Activated gamma-delta T cell treated with Interleukin-2 at 50 U/mL for 16 hours (primary cell): ENCODE results near the gene HMGN5.

ENCODE experiments used
- DNase-seq: peaks from one replicate; pipeline ENCODE4 v3.0.0-alpha.2; 2020

HMGN5 gene, protein sequence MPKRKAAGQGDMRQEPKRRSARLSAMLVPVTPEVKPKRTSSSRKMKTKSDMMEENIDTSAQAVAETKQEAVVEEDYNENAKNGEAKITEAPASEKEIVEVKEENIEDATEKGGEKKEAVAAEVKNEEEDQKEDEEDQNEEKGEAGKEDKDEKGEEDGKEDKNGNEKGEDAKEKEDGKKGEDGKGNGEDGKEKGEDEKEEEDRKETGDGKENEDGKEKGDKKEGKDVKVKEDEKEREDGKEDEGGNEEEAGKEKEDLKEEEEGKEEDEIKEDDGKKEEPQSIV

DNA sequence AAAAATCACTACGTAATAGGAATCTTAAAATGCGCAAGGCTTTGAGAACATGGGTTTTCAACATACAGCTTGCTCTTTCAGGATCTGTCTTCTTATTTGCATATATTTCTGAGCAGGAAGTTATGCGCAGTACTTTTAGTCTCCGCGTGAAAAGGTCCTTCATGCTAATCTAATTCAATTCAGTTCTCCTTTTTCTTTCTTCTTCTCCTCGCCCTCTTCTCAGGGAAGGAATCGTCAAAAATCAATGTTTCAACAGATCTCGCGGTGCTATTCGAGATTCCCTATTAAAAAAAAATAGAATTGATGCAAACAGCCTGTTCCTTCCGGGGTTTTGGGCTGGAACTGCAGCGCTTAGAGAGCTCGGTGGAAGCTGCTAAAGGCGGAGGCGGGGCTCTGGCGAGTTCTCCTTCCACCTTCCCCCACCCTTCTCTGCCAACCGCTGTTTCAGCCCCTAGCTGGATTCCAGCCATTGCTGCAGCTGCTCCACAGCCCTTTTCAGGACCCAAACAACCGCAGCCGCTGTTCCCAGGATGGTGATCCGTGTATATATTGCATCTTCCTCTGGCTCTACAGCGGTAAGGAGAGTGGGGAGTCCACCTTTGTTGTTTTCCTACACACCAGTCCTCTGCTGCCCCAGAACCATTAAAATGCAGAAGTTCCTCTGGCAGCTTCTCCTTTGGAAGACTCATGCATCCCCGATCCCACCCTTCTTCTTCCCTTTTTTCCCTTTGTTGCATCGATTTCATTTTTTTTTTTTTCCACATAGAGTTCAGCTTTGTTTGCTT is at the start of gene HMGN5, which contains the start of gene SH3BGRL:
Gene HMGN5 (minus strand): TSS at position 243 of the 785 bp plus-strand sequence. CDS start 80,364 bp downstream, outside the sequence.
Gene SH3BGRL (plus strand): TSS at position 432 of the 785 bp plus-strand sequence. CDS start 99 bp downstream, at position 531.
- DNase-seq = peak; percentile 61

DNA sequence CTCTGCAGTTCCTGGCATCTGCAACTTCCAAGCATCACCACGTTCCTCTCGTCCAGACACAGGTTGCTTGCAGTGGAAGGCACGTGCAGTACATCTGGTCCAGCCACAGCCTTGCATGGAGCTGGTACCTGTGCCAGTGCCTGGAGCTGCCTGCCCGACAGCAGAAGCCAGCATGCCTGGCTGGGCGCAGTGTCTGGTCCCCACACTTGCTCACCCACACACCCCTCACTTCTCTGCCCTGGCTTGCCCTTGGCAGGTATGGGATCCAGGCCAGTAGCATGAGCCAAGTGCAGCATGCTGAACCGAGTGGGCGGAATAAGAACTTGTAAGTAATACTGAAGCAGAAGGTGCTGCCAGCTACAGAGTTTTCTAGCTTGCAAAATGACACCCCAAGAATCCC is 40.0 kb upstream of the HMGN5 start:
- DNase-seq = no peak

DNA sequence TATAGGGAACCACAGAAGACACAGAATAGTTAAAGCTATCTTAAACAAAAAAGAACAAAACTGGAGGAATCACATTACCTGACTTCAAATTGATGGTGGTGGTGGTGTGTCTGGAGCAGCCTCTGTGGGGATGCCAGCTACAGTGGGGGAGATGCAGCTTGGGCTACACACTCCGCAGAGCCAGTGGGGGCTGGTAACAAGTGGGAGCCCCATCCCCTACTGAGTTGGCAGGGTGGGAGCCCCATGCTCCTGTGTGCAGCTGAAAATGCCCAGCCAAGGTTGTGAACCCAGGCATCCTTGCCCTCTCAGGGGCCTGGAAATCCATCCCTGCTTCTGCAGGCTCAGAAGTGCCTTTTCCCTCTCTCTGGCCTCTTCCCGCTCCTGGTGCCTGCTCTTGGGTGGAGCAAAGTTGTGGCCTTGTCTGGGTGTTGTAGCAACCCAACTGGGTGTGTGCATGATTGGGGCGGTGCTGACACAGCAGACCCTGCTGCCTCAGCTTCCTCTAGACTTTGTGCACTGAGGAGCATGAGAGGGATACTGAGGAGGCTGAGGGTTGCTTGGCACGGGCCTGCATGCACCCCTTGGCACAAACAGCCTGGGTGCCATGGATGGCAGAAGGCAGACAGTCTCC is 39.1 kb upstream of the HMGN5 start:
- no peak for DNase-seq

DNA sequence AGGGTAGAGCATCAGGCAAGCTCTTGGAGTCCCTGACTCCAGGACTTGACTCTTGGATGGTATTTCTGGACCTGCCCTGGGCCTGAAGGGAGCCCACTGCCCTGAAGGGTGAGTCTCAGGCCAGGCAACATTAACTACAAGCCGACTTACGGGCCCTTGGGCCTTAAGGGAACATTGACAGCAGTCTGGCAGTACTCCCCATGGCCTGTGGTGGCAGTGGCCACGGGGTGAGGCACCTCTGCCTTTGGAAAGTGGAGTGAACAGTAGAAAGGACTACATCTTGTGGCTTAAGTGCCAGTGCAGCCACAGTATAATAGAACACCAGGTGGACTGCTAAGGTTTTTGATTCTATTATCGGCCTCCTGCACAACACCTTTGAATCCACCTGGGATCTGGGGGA is 36.5 kb upstream of the HMGN5 start:
- DNase-seq = no peak

DNA sequence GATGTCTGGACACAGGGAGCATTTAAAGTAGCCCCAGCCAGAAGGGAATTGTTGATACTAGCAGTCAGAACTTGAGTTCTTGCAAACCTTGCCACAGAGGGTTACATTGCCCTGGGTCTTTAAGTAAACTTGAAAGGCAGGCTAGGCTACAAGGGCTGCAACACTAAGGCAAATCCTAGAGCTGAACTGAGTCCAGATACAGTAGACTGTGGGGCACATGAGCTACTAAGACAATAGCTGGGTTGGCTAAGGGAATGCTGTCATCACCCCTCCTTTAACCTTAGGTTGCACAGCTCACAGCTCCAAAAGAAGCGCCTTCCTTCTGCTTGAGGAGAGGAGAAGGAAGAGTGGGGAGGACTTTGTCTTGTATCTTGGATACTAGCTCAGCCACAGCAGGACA is 35.8 kb upstream of the HMGN5 start:
- DNase-seq = no peak

DNA sequence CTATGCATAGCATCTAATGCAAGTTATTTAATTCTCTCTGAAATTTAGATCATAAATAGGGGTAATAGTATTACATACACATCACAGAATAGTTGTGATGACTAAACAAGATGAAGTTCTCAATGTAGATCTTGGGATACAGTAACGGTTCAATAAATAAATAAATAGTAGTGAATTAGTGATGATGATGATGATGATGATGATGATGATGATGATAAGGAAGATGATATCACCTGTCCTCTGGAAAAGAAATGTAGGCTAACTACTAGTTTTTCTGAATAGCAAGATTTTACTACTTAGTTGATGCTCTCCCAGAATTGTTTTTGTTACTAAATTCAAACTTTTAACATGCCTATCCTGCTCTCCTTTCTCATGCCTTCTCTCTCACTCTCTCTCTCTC is 30.5 kb upstream of the HMGN5 start:
- DNase-seq = no peak

DNA sequence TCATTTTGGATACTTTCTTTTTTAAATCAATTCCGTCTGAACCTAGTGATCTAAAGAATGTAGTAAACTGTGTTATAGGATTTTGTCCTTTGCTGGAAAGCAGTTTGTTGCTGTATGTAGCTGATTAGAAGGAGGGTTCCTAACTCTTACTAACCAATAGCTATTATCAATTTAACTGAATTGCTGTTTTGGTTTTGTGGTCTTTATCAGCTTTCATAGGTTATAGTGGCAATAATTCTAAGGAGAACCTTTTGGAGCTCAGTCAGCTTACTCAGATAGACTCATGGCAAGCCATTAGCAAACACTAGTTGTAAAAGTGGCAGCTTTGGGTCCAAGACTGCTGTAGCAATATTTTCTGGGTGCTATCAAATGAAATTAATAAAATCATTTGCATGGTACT is 29.8 kb upstream of the HMGN5 start:
- no peak for DNase-seq

DNA sequence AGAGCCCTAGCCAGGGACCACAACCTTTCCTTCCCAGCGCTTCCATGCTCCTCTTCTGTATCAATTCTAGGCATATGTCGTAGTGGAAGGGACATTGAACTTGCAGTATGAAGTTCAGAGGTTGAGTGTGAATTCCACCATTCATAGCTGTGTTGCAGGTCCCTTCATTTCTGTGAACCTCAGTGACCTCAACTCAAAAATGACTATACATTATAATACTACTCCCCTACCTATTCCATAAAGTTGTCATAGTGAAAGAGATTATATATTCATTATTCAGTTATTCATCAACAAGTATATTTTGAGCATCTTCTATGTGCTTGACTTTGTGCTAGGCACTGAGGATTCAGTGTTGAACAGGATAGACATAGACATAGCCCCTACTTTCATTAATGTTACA is 28.2 kb upstream of the HMGN5 start:
- no peak for DNase-seq

DNA sequence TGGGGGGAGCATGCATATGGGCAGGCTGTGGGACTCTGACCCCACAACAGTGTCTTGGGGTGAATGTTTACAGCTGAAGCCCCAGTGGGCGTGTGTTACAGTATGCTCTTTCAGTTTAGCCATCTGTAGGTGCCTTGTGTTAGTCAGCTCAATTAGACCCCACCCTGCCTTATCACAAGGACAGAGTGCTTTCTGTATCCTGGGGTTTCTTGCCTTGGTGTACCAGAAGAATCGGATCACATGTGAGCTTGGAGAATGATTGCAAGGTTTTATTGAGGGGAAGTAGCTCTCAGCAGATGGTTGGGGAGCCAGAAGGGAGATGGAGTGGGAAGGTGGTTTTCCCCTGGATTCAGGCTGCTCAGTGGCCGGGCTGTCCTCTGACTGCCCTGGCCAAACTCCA is 27.5 kb upstream of the HMGN5 start:
- no peak for DNase-seq

DNA sequence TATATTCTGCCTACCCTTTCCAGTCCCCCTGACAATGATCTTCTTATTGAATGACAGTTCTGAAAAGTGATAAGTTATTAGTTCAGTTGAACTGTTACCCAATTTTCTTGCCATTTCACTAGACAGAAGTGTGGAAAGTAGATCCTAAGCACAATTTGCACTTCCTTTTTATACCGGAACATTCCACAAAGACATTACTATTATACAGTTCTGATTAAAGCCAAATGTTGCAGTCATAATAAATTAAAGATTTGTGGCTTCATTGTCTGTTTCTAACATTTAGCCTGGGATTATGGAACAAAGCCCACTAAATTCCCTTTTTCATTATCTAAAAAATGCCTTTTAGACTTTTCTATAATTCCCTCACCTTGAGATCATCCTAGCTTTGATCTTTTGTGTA is 14.0 kb upstream of the HMGN5 start:
- no peak for DNase-seq

DNA sequence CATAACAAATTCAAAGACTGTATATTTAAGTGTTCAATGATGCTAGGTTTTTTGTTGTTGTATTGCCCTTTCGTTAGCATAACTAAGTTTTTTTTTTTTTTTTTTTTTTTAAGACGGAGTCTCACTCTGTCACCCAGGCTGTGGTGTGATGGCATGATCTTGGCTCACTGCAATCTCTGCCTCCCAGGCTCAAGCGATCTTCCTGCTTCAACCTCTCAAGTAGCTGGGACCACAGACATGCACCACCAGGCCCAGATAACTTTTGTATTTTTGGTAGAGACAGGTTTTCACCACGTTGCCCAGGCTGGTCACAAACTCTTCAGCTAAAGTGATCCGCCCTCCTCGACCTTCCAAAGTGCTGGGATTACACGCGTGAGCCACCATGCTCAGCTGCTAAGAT is 7.2 kb upstream of the HMGN5 start:
- DNase-seq = no peak

DNA sequence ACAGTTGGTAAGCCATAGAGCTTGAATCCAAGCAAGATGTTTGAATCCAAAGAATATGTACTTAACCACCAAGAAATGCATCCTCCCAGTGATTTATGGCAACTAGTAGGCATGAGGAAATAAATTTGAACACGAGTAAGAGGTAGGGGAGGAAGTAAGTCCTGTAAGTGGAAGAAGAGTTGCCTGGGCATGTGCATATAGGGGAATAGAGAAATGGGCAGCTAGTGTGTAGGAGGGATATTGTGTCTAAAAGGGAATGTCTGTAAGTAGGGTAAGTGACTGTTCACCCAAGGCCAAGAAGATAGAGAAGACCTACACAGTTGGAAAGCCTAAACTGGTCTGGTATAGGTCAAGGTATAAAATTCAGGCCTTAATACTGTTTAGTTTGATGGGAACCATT is 4.8 kb upstream of the HMGN5 start:
- no peak for DNase-seq

DNA sequence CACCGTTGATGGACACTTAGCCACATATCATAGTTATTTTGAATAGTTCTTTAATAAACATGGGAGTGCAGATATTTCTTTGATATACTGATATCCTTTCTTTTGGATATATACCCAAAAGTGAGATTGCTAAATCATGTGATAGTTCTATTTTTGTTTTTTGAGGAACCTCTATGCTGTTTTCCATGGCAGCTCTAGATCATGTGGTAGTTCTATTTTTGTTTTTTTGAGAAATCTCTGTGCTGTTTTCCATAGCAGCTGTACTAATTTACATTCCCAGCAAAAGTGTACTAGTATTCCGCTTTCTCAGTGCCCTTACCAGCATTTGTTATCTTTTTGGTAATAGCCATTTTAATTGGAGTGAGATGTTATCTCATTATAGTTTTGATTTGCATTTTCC is 3.8 kb upstream of the HMGN5 start:
- DNase-seq = no peak

DNA sequence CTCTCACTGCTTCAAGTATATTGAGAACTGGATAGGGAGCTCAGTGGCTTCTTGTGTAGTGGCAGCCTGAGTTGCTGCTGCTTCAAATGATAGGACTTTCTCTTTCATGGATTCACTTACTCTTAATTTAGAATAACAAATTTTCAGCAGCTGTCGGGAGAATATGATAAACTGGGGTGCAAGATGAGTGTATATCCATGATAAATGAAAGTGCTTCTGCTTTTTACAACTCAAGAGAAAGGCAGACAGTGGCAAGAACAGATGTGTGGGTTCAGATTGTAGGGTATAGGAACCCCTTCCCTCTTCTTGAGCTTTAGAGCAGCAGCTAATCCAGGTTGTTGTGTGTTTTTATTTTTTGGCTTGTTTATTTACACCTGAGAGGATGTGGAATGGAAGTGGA is 1.2 kb upstream of the HMGN5 start:
- DNase-seq = no peak

DNA sequence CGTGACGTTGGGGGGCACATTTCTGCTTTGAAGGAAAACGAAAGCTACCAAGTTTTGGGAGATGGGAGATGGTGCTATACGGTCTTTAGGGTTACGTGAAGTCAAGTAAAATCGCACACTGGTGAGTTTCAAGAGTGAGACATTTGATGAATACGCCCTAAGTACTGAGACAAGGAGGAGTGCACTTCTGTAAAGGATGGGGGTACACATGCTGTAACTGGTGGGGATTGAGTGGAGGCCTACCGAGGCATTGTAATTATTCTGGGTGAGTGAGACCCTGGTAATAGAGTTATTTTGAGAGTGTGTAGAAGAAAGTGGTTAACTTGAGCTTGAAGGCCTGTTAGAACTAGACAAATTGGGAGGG is 725 bp upstream of the HMGN5 start:
- no peak for DNase-seq

DNA sequence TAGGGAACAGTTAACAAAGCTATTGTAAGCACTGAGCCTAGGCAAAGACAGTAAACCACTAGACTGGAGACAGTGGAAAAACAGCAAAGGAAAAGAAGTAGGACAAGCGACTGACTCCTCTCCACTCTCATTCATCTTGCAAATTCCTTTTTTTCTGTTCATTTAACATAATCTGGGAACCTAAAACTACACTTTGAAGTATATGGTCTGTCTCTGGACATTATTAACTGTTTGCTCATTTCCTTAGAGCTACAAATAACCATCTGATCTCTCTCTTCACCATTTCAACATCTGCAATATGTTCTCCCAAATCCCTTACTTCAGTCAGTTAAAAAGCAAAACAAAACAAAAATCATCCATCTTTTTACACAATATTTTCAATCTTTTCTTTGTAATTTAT is 642 bp downstream of the HMGN5 start:
- DNase-seq = no peak

DNA sequence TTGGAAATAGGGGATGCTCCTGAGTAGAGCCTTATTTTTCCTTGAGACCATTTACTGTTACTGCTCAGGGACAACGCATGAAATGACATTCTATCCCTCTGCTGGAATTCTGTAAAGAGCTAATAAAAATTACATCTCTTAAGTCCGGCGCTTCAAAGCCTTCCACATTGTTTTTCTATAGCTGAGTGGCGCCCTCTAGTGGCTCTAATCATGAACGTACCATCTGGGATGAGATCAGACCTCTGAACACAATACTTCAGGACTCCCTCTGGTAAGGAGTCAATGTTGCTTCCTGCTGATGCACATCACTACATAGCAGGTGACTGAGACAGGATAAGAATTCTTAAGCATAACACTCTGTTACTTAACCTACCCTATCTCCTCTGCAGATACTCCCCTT is 6.0 kb downstream of the HMGN5 start:
- peak; percentile 64 for DNase-seq

DNA sequence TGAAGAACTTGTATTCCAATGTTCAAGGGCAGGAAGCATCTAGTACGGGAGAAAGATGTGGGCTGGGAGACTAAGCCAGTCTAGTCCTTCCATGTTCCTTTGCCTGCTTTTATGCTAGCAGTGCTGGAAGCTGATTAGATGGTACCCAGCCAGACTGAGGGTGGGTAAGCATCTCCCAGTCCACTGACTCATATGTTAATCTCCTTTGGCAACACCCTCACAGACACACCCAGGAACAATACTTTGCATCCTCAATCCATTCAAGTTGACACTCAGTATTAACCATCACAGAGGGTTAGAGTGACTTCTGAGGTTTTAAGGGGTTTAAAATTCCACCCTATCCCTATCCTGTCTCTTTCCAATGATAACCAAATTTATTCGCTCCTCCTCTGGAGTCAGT is 6.5 kb downstream of the HMGN5 start:
- no peak for DNase-seq

DNA sequence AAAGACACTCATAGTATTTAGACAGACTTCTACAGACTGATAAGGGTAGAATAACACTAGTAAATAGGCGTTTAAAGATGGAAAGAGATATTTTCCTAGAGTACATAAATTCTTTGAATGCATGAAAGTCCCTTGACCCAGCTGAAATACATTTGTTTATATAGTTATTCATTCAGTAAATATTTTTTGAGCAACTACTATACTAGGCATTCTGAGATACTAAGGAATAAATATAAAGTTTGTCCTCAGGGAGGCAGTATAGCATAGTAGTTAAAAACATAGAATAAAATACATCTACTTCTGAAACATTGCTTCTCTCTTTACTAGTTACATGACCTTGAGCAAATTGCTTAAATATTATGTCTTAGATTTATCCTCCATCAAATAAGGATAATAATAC is 27.4 kb downstream of the HMGN5 start:
- no peak for DNase-seq

DNA sequence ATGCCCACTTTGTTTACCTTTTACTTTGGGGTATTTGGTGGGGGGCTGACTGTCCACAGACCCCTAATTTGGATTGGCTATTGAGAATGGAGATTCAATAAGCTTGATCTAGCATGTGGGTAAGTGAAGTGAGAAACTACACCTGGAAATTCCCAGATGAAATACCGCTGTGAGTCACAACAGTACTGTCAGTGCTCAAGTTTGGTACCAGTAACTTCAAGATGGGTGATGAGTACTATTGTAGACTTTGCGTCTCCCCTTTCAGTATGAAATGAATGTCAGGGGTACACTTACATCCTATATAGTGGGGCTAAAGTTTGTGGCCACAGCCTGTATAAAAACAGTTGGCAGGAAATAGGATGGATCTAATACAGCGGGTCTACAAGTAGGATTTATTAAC is 33.3 kb downstream of the HMGN5 start:
- no peak for DNase-seq

DNA sequence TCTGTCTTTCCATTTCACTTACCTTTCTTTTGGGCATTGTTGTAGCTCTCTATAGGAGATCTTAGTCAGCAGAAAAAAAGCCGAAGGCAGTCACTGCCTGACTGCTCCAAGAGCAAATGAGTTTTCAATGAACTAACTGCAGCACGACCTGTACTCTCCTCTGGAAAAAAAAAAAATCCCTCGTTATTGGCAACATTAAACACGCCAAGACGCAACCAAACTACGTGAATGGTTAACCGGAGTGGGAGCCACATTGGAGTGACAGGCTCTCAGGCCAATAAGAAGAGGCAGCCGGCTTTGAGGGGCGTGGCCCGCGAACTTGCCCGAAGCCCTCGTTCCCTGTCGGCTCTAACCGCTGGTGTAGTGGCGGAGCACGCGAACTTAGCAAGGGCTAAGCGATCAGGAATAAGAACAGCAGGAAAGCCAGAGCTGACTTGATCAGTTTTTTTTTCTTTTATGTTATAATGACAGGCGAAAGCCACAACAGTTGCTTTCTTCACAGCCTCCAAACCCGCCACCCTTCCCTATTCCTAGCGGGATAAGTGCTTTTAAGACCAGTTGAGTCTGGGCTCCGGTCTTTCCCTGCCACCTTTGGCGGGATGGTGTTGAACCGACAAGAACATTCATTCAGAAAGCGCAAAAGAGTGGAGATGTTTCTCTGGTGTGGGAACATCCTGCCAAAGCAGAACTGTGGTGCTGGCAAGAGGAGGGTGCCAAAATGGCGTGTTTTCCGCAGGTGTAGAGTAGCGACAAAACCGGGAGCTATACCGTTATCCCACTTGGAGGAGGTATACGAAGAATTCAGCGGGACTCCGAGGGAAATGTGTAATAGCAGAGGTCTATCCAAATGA is 80.0 kb downstream of the HMGN5 start:
- peak; percentile 78 for DNase-seq

DNA sequence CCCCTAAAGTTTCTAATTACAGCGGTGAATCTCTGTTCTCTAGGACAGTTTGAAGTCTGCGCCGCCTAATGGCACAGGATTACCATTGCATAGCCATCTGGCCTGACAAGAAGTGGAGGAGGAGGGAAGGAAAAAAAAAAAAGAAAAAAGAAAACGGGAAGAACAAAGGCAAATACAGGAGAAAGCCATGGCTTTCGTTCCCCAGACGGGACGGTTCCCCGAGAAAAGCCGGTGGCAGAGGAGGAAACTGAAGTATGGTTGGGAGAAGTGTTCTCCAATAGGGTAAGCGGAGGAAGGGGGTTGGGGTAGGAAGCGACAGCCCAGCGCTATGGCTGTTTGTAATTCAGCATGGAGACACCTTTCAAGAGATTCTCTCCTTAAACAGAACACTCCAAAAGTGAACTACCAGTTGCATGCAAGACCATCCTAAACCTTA is 80.8 kb downstream of the HMGN5 start:
- peak; percentile 20 for DNase-seq
